ENCODE data around the gene CPM.

Gene CPM

DNA sequence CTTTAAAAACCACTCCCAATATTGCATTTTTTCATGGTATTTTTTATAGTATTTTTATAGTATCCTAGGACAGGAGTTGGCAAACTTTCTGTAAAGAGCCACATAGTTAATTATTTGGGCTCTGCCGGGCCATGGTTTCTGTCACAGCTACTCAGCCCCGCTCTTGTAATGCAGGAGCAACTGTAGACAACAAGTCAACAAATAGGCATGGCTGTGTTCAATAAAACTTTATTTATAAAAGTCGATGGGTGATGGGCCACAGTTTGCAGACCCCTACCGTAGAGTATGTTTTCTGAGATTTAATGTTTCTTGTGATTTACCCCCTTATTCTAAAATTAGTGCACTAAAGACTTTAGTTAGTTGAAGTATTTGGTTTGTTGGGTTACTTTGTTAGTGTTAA lies 99.5 kb downstream of the CPM start:
- DNase-seq (ENCODE audit: low read depth) = no peak
- no peak overlapping the region for H3K4me3 ChIP-seq (replicated peaks; ENCODE audit: low read depth, low read length)
- TF ChIP-seq, protein P1, sequence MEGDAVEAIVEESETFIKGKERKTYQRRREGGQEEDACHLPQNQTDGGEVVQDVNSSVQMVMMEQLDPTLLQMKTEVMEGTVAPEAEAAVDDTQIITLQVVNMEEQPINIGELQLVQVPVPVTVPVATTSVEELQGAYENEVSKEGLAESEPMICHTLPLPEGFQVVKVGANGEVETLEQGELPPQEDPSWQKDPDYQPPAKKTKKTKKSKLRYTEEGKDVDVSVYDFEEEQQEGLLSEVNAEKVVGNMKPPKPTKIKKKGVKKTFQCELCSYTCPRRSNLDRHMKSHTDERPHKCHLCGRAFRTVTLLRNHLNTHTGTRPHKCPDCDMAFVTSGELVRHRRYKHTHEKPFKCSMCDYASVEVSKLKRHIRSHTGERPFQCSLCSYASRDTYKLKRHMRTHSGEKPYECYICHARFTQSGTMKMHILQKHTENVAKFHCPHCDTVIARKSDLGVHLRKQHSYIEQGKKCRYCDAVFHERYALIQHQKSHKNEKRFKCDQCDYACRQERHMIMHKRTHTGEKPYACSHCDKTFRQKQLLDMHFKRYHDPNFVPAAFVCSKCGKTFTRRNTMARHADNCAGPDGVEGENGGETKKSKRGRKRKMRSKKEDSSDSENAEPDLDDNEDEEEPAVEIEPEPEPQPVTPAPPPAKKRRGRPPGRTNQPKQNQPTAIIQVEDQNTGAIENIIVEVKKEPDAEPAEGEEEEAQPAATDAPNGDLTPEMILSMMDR (IDR thresholded peaks at IDR 0.05; ENCODE audit: low read length, missing control alignments) = no peak

- TF ChIP-seq, protein P1 (IDR thresholded peaks at IDR 0.05; ENCODE audit: low read length, missing control alignments) = no peak
- DNase-seq (ENCODE audit: low read depth) = no peak
- no peak overlapping the region for H3K4me3 ChIP-seq (replicated peaks; ENCODE audit: low read depth, low read length)
These were observed 100.5 kb downstream of the CPM start for GRCh38 chr12:68832504-68832867.

- no peak overlapping the region for H3K4me3 ChIP-seq (replicated peaks; ENCODE audit: low read depth, low read length)
- DNase-seq (ENCODE audit: low read depth) = no peak
- TF ChIP-seq, protein P1 (IDR thresholded peaks at IDR 0.05; ENCODE audit: low read length, missing control alignments) = no peak
These were observed 101.0 kb downstream of the CPM start for GRCh38 chr12:68831751-68832503.

GRCh38 chr12:68831272-68831671 lies 101.7 kb downstream of the CPM start:
- no peak for DNase-seq (ENCODE audit: low read depth)
- TF ChIP-seq, protein P1 (IDR thresholded peaks at IDR 0.05; ENCODE audit: low read length, missing control alignments) = no peak
- H3K4me3 ChIP-seq (replicated peaks; ENCODE audit: low read depth, low read length) = no peak overlapping the region

DNA sequence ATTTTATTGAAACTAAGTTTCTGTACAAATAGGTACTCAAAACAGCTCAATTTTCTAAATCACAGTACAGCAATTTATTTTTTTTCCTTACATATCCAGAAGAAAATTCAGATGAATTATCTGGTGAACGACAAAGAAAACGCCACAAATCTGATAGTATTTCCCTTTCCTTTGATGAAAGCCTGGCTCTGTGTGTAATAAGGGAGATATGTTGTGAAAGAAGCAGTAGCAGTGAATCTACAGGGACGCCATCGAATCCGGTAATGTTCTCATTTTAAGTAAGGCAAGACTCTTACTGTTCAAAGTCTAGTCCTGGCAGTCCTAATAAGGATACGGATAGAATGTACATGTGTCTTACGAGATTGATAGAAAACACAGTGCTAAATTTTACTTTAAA lies 104.3 kb downstream of the CPM start:
- H3K4me3 ChIP-seq (replicated peaks; ENCODE audit: low read depth, low read length) = no peak overlapping the region
- DNase-seq (ENCODE audit: low read depth) = no peak
- TF ChIP-seq, protein P1 (IDR thresholded peaks at IDR 0.05; ENCODE audit: low read length, missing control alignments) = no peak

- DNase-seq (ENCODE audit: low read depth) = no peak
- TF ChIP-seq, protein P1 (IDR thresholded peaks at IDR 0.05; ENCODE audit: low read length, missing control alignments) = no peak
- no peak overlapping the region for H3K4me3 ChIP-seq (replicated peaks; ENCODE audit: low read depth, low read length)
These were observed 104.9 kb downstream of the CPM start for GRCh38 chr12:68827895-68828671.

Measured in fibroblast of pulmonary artery (primary cell).